T-helper 22 cell (primary cell): ENCODE results near the gene CACTIN.

Experiments used
- DNase-seq: peaks from one replicate; pipeline ENCODE4 v3.0.0-alpha.2; 2020; ENCODE audit warnings: low read depth

The CACTIN gene

DNA sequence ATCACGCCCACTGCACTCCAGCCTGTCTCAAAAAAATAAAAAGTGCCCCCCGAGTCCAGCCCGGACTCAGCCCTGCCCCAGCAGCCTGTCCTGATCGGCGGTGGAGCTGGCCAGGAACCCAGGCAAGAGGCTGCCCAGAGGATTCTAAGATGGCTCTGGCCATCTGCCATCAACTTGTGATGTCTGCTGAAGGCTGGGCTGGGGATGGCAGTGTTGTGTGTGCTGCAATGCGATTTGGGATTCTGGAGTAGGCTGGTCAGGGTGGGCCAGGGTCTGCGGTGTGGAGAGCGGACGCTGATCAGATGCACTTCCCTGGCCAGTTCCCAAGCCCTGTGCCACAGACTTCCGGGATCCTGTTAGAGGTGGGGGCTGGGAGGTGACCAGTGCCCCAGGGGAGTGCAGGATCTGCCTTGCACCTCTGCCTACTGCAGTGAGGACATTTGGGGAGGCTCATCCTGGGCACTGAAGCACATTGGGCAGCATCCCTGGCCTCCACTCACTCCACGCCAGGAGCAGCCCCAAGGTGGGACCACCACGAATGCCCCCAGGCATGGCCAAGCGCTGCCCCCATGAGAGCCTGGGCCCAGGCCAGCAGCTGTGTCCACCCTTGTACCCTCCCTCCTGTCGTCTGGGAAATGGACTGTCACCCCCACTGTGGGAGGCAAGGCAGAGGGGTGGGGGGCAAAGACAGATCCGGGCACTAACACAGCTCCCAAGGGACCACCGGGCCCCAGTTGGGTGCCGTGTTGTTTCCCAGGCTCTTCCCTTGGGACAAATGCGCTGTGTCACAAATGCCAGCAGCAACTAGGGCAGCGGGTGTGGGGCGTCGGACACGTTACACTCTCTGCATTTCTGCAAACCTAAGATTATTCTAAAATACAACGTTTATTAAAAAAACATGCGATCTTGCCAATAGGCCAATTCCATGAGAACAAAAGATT lies 16.5 kb downstream of the CACTIN start:
- no peak for DNase-seq

DNA sequence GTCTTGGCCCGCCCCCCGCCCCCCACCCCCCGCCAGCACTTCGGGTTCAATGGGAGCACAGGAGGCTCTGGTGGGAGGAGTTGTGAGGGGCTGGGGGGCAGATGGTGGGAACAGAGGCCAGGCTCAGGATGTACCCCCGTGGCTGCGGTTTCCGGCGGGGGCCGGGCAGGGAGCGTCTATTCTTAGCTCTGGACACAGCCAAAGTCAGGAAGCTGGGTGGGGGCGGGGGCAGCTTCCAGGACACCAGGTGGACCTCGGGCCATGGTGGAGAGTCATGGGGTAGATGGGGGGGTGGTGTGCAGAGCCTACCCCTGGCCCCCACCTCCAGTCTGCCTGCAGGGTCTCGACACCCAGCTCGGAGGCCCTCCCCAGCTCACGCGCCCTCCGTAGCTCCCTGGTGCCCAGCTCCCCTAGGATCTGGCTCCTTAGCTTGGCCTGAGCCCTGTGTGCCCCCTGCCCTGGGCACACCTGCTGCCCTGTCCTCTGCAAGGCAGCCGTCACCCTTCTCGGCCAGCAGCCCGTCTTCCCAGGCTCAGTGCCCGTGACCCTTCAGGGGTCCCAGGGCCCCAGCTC lies 17.8 kb downstream of the CACTIN start:
- no peak for DNase-seq

DNA sequence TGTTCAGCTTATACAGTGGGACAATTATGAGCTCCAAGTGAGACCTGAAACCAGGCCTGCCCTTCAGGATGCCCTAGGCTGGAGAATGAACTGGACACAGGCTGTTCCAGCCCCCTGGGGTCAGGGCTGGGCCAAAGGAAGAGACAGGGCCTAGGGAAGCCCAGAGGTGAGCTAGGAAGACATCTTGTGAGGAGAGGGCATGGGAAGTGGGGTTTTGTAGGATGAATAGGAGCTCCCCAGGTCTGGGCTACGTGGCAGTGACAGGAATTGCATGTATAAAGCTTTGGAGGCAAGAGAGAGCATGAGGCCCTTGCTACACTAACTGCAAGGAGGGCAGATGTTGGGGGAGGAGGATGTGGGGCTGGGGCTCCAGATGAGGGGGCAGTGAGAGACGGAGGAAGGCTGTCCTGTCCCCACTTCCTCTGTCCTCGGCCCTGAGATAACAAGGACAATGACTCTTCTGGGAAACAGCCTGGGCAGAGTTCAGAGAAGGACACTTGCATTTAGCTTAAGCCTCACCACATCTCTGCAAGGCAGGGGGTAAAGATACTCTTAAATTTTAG lies 18.4 kb downstream of the CACTIN start:
- DNase-seq = no peak

DNA sequence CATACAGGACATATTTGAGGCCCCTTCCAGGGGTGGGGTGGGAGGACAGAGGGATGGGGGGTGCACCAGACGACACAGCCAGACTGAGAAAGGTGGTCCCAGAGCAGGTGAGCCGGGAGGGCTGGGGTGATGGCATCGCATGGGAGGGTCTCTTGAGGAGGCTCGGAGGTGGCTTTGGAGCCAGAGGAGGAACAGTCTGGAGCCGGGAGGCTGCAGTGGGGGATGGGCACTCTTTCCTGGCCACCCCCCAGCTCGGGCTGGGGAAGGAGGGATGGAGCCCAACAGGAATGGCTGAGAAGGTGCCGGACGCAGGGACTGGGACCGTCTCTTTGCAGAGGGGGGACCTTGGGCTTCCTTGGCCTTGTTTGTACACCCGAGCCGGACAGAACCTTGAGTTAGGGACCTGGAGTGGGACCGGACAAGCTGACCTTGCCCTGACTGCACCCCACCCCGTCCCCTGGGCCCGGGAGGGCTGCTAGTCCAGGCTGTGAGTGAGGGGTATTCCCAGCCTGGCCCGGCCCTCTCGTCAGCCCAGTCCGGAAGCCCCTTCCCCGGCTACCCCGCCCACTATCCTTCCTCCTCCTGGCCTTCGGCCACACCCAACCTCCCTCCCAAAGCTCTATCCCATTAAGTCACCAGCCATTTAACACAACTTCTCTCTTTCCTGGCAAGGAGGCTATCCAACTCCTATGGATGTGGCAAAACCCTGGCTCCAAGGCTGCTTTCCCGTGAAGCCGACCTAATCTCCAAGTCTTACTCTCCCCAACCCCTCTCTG lies 19.1 kb downstream of the CACTIN start:
- DNase-seq = no peak

DNA sequence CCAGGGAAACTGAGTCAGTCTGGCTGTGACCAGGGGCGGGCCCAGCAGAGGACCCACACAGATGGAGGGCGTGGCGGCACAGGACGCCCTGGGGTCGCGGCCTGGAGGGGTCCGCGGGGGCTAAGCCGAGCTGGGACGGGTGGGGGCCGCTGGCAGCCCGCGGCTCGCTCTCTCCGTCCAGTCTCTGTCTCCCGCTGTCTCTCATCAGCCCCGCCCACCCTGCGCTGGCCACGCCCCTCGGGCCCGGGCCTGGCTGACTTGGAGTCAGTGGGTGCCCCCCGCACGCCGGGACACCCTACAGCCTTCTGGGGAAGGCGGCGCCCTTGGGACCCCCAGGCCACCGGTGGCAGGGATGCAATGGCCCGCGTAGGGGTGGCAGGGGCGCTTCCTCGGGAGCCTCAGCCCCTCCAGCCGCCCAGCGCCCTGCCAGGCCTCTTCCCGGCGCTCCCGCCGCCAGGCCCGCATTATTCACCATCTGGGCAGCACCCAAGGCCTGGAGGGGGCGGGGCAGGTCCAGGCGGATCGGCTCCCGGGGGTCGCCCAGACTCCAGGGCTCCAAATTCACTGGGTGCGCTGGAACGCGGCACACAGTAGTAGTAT lies 19.8 kb downstream of the CACTIN start, which contains the start of gene TBXA2R:
Gene TBXA2R, minus strand, starts transcription at position 186 of the 600 bp plus-strand sequence. CDS start 6,241 bp downstream, outside the sequence.
- DNase-seq = no peak

DNA sequence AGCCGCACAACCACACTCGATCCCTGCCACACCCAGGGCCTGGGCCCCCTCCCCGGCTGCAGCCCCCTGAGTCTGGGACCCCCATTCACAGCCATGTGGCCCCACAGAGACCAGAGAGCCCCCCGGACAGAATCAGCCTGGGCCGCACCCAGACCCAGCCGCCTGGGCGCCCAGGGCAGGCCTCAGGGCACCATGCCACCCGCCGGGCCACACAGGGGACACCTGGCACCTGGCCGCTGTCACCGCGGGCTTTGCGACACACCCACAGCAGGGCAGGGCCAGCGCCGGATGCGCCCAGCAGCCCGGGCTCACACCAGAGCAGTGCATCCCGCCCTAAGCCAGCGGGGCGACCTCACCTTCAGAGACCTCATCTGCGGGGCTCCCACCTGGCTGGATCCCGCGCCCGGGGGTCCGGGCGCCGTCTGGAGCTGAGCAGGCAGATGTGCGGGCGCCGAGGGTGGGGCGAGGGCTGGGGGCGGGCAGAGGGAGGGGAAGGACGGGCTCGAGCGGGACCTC lies 20.4 kb downstream of the CACTIN start:
- no peak for DNase-seq

DNA sequence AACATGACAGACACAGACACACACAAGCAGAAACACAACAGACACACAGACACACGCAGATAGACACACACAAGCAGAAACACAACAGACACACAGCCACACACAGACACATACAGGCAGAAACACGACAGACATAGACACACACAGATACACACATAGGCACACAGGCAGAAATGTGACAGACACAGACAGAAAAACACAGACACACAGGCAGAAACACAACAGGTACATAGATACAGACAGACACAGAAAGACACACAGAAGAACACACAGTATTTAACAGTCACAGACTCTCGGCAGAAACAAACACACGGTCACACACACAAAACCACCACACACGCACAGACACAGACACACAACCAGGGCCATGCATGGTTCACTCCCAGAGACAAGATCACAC lies 20.8 kb downstream of the CACTIN start:
- no peak for DNase-seq

DNA sequence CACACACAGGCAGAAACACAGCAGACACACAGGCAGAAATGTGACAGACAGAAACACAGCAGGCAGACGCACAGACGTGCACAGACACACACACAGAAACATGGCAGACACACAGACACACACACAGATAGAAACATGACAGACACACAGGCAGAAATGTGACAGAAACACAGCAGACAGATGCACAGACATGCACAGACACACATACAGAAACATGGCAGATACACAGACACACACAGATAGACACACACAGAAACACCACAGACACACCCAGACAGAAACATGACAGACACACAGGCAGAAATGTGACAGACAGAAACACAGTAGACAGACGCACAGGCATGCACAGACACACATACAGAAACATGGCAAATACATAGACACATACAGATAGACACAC lies 21.2 kb downstream of the CACTIN start:
- no peak for DNase-seq

DNA sequence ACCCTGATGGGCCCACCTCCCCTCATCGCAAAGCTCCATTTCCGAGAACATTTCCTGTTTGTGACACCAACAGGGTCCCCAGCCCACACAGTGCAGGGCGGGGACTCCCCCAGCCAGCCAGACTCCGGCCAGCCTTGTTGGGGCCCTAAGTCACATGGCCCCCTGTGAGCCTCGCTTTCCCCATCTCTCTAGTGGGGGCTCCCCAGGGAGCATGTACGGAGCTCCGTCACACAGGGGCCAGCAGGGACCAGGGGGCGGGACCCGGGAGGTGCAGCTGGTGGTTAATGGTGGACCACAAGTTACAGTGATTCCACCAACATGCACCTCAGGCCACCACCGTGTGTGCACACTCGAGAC lies 21.6 kb downstream of the CACTIN start:
- DNase-seq = no peak

DNA sequence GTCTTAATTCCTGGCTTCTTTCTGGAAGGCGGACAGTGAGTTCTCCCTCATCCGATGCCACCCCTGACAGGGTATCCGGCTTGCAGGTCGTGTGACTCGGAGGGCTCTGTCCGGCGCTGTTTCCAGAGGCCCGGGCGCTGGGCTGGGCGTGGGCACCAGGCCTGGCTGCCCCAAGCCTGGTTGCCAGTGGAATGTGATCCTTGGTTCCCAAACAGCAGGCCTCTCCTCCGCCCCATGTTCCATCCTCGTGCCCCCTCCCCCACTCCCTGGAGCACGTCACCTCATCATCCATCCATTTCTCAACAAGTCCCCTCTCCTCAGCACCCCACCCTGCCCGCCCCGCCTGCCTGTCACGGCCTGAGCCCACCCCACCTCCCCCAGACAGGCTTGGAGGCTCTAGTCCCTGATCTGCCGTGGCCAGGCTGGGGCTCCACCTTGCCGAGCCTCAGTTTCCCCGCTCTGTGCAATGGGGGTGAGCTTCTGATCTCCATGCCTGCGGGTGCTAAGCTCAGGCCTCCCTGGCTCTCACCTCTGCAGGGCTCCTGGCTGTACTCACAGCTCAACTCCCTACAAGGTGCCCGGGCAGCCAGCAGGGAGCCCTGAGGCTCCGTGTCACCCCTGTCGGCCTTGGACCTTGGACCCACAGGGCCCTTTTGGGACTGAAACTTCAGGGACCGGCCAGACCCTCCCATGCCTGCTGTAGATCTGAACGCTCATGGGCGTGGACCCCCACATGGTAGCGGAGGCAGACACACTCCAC lies 22.2 kb downstream of the CACTIN start:
- no peak for DNase-seq

DNA sequence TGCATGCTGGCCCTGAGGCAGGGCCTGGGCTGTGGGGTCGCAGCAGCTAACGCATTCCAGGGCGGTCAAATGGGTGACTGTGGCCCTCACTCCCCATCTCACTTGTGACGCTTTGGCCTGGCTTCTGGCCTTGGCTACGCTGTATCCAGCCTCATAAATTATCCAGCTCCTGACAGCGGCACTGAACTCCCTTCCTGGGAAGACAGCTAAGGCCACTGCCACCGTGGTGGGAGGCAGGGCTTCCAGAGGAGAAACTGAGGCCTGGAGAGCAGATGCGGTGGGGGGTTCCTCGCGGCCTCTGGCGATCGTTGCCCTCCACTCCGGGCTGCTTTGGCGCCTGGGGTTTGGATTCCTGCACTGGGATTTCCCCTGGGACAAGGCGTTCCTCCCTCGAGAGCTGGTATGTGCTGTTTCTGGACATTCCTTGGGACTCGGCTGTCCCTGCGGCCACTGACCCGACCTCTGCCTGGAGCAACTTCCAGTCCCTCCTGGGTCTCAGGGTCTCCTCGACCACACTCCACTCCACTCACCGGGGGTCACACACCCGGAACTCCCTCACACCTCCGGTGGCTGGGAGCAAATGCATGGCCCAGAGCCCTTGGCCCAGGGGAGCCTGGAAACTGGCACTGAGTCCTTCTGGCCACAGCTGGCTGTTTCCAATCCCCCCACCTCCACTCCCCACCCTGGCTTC lies 23.3 kb downstream of the CACTIN start:
- no peak for DNase-seq

DNA sequence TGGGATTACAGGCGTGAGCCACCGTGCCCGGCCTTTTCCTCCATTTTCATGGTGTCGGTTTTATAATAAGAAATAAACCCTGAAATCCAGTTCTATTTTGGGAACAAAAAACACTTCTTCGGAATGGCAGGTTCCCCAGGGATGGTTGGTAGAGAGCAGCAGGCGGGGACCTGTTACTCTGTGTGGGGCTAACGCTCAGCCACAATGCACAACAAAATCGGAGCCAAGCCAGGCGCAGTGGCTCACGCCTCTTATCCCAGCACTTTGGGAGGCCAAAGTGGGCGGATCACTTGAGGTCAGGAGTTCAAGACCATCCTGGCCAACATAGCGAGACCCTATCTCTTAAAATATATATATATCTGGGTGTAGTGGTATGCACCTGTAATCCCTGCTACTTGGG lies 25.6 kb downstream of the CACTIN start:
- DNase-seq = no peak

DNA sequence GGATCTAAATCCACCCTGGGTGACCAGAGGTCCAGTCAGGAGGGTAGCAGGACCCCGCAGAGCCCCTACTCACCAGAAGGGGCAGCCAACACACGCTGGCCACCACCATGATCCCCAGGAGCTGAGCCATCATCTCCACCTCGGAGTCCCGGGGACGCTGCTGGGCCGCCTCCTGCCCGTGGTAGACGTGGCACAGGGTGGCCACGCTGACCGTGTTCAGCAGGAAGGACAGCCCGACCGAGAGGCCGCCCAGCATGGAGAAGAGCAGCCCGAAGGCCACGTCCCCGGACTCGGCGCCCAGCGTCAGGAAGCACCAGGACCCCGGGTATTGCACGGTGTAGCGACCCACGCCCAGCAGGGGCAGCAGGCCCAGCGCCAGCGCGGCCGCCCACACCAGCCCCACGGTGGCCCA lies 26.8 kb downstream of the CACTIN start:
- no peak for DNase-seq

DNA sequence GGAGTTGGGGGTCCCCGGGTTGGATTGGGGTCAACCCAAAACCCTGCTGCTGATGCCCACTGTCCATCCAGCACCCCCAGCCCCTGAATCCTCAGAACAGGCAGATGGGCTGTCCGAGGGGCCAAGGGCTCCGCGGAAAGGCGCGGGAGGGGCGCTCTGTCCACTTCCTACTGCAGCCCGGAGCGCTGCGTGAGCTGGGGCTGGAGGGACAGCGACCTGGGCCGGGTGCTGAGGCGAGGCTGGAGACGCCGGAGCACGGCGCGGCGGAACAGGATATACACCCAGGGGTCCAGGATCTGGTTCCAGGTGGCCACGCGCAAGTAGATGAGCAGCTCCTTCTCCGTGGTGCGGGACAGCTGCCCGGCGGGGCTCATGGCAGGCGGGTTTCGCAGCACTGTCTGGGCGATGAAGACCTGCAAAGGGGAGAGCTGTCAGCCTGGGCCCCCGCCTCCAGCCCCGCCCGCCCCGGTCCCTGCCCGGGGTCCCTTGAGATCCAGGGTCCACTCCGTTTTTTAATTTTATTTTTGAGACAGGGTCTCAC lies 31.0 kb downstream of the CACTIN start:
- DNase-seq = no peak

DNA sequence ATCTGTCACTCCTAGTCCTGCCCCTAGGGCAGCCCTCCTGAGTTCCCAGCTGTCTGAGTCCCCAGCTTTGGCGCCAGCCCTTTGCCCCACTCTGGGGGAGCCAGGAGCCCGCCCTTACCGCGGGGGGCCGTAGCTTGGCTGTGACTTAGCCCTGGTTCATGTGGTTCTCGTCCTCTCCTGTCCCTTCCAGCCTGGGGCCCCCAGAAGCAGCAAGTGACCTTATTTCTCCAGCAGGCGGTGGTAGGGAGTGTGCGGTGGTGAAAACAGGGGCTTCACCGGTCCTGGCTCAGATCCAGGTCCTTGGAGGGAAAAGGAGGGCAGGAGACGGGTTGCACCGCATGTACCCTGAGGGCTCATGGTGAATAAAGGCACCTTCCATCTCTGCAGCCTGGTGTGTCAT lies 33.4 kb downstream of the CACTIN start:
- DNase-seq = no peak

DNA sequence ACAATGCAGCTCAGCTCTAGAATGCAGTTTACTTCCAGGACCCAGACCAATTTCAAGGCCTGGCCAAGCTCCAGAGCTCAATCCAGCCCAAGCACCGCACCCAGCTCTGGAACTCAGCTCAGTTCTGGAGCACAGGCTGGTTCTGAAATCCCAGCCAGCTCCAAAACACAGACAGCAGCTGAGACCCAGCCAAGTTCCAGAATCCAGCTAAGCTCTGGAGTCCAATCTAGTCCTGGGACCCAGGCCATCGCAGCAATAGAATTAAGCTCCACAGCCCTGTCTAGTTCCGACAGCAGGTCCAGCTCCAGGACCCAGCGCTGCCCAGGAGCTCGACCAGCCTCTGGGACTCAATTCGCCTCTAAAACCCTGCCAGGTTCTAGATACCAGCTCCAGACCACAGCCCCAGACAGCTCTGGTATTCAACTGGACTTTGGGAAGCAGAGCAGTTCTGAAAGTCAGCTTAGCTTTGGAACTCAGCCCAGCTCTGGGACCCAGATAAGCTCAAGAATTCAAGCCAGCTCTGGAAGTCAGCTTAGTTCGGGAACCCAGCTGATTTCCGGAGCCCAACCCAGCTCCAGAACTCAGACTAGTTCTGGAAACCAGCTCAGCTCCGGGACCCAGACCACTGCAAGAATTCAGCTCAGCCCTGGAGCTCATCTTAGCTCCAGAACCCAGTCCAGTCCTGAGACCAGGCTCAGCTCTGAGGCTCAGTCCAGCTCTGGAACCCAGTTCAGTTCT lies 34.5 kb downstream of the CACTIN start:
- DNase-seq = no peak

DNA sequence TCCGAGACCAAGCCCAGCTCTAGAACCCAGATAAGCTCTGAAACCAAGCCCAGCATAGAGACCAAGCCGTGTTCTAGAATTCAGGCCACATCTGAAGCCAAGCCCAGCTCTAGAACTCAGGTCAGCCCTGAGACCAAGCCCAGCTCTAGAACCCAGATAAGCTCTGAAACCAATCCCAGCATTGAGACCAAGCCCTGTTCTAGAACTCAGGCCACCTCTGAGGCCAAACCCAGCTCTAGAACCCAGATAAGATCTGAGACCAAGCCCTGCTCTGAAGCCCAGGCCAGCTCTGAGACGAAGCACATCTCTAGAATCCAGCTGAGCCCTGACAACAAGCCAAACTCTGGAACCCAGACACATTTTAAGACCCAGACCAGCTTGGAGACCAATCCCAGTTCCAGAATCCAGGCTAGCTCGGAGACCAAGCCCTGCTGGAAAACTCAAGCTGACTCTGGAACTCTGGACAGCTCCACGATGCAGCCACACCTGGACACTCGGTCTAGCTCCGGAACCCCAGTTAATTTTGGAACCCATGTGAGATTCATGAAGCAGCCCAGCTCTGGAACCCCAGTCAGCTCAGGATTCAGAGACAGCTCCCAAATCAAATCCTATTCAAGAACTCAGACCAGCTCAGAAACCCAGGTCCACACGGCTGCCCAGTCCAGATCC lies 35.5 kb downstream of the CACTIN start:
- no peak for DNase-seq

DNA sequence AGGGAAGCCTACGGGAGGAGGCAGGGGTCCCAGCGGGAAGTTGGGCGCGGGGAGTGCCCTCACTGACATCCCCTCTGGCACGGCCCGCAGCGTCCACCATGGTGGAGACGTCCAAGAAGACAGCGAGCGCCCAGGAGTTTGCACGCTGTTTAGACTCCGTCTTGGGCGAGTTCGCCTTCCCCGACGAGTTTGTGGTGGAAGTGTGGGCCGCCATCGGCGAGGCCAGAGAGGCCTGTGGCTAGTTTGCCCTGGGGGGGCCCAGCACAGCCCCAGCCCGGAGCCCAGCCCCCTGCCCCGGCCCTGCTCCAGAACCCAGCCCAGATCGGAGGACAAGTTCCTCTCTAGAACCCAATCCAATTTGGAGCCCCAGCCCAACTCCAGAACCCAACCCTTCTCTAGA lies 36.6 kb downstream of the CACTIN start:
- DNase-seq = no peak

DNA sequence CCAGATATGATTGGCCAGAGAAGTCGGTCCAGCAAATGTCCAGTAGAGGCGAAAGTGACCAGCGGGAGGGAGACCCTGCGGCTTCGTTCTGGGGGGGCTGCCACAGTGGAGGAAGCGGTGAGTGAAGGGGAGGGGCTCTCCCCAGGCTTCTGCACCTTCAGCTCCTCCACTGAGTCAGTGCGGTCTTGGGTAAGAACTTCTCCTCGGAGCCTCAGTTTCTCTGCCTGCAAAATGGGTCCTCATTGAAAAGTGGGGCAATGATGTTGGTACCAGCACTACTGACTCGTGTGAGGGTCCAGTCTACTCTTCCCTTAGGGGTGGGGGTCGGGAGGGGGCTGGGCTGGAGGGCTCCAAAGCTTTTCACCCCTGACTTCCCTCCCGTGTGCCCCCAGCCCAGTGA lies 37.2 kb downstream of the CACTIN start:
- no peak for DNase-seq
